ENCODE results near the gene EPSTI1.
A peak's percentile ranks its signal among the peaks of the same experiment; 100 is the strongest.

Gene EPSTI1

GRCh38 chr13:42991898-42992763 lies at the start of gene EPSTI1:
EPSTI1 (minus strand) TSS chr13:42992241; CDS start chr13:42992165, 76 bp downstream.
- DNase-seq = no peak

GRCh38 chr13:43041369-43041921 lies 49.4 kb upstream of the EPSTI1 start:
- peak; percentile 49 for DNase-seq

- peak; percentile 87 for DNase-seq
These were observed 48.7 kb upstream of the EPSTI1 start for GRCh38 chr13:43040581-43041368.

- DNase-seq = no peak
These were observed 47.9 kb upstream of the EPSTI1 start for GRCh38 chr13:43039966-43040365.

- no peak for DNase-seq
These were observed 44.6 kb upstream of the EPSTI1 start for GRCh38 chr13:43036351-43037250.

- DNase-seq = no peak
These were observed 41.0 kb upstream of the EPSTI1 start for GRCh38 chr13:43033038-43033437.

GRCh38 chr13:43031881-43032280 lies 39.8 kb upstream of the EPSTI1 start:
- DNase-seq = no peak

- no peak for DNase-seq
These were observed 38.5 kb upstream of the EPSTI1 start for GRCh38 chr13:43030548-43030947.

- no peak for DNase-seq
These were observed 34.2 kb upstream of the EPSTI1 start for GRCh38 chr13:43026262-43026661.

GRCh38 chr13:43023289-43023963 lies 31.4 kb upstream of the EPSTI1 start, which contains the start of gene DNAJC15:
DNAJC15 (plus strand) TSS chr13:43023586; CDS start chr13:43023627, 41 bp downstream.
- DNase-seq = peak; percentile 95

DNA sequence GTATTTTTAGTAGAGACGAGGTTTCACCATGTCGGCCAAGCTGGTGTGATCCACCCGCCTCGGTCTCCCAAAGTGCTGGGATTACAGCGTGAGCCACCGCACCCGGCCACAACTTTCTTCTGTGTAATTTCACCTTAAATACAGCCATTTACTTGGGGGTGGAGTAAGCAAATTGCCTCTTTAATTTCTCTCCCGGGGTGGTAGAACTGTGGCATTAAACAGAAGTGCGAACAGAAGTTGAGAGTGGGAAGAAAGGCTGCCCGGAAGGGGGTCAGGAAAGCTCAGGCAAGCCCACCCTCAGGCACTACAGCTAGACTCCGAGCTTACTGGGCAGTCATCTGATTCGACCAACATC lies 30.9 kb upstream of the EPSTI1 start:
- no peak for DNase-seq

- DNase-seq = no peak
These were observed 30.1 kb upstream of the EPSTI1 start for GRCh38 chr13:43021926-43022670.

DNA sequence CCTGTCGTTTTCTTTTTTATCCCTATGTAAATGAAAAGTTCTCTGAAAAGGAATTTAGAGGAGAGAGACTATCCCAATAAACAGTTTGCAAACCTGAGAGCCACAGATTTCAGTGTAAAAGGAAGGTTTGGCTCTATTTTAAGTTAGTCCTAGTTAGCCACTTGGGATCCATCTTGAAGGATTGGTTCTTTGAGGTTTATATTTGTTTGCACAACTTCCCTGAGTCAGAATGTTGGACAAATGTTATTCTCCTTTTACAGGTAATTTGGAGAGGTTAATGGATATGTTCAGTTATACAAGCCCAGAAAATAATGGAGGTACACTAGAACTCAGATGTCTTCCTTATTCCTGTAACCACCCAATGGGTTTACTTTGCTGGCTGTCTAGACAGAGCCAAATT lies 28.8 kb upstream of the EPSTI1 start:
- no peak for DNase-seq

- no peak for DNase-seq
These were observed 27.8 kb upstream of the EPSTI1 start for GRCh38 chr13:43019811-43020210.

GRCh38 chr13:43016226-43016625 lies 24.2 kb upstream of the EPSTI1 start:
- no peak for DNase-seq

- DNase-seq = peak; percentile 22
These were observed 22.1 kb upstream of the EPSTI1 start for GRCh38 chr13:43014162-43014561.

DNA sequence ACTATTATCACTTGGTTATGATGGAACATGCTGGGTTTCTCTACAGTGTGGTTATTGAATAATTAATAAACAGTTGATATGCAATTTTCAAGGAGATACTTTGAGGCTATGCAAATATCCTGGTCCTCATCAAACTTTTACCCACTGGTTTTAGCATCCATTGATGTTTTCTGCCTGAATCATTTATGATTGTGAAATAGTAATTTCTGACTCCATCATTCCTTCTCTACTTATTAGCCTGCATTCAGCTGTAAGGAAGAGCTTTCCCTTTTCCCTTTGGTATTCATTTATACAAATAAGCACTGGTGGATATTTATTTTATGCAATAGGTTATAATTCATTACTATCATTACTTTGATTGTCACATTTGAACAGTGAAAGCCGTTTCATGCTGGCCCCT lies 17.5 kb upstream of the EPSTI1 start:
- DNase-seq = no peak

DNA sequence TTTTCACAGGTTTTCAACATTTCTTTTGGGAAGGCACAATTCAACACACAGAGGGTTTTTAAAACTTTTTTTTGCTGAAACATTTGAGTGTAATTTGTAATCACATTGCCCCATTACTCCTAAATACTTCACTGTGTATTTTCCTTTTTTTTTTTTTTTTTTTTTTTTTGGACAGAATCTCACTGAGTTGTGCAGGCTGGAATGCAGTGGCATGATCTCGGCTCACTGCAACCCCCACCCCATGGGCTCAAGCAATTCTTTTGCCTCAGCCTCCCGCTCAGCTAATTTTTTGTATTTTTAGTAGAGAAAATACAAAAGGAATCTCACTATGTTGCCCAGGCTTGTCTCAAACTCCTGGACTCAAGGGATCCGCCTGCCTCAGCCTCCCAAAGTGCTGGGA lies 16.6 kb upstream of the EPSTI1 start:
- no peak for DNase-seq

DNA sequence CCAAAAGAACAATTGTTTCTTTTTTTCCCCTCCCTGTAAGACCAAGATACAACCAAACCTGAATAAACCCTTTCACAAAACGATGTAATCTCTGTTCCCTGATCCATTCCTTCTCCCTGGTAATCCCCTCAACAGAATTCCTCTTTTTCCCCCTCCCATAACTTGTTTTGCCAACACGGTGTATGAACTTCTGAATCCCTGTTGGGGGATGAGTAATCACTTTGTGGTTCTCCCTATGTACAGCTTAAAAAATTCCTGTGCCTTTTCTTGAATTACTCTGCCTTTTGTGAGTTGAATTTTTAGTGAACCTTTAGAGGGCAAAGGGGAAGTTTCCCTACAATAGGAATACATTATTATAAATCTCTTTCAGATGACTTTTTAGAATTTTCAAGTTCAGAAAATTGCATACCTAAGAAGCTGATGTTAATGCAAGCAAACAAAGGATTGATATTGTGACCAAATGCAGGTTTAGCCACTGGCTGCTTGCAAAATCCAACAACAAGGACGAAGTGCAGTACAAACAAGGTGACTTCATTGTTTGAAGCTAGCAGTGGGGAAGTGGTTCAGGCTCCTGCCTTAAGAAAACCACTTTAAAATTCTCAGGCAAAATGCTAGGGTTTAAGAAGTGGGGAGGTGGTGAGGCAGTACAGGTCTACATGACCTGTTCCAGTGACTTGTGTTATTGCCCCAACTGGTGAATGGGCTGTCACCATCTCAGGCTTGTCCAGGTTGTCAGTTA lies 15.0 kb upstream of the EPSTI1 start:
- peak; percentile 14 for DNase-seq

- no peak for DNase-seq
These were observed 13.6 kb upstream of the EPSTI1 start for GRCh38 chr13:43005460-43006236.
